Endometrial microvascular endothelial cells (primary cell): ENCODE results near the gene MMP25. TPM values are rescaled to one million over a fixed set of nuclear protein-coding genes. Genes with fewer than 3 reads are reported as not detected.
"Not testable (repeated sequence)": the region's sequence is repeated elsewhere in the genome, so short reads cannot be mapped to it uniquely, and the experiment has no call there.

Experiments used
- in situ Hi-C: cut with HindIII; loops from 2 replicates; pipeline ENCODE4 v1.10.0; 2017; ENCODE audit warnings: low sequenced_read_pairs, low pct_unique_long_range_greater_than_20kb; ENCODE audit errors: inconsistent ontology term
- total RNA-seq: library from RNA; depleted of rRNA; stranded (reverse); fragments of >200 nt; gene quantifications from one replicate; pipeline ENCODE4 v1.2.3, GENCODE V29; 2015; ENCODE audit errors: inconsistent ontology term

Gene MMP25
- total RNA-seq, 1 donor from 2014 or later = not detected

GRCh38 chr16:3065742-3066439 is 19.5 kb downstream of the MMP25 start:
- in situ Hi-C loops = no loop called here

DNA sequence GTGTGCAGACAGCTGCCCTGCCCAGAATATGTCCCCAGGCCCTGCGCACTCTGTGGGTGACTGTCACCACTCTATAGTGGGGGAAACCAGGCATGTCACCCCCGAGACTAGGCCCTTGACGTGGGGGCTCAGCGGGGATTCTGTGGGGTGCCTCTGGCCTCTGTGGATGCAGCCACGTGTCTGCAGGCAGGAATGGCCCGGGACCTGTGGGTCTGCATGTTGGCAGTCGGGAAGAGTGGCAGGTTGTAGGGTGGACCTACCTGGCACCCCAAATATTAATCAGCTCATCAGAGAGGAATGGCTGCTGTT is 20.0 kb downstream of the MMP25 start:
- in situ Hi-C loops = no loop called here

DNA sequence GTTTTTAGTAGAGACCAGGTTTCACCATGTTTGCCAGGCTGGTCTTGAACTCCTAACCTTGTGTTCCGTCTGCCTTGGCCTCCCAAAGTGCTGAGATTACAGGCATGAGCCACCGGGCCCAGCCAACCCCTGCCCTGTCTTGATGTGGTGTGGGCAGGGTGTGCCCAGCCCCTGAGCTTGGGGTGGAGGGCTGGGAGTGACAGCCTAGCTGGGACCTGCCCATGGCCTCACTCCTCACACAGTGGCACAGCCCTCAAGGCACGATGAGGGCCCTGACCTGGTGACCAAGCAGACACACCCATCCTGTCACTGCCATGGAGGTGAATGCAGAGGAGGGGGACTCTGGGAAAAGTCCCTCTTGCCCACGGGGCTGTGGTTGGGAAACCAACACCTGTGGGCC is 22.1 kb downstream of the MMP25 start:
- in situ Hi-C loops = no loop called here

GRCh38 chr16:3069146-3069545 is 22.8 kb downstream of the MMP25 start:
- in situ Hi-C loops = not testable (repeated sequence)

GRCh38 chr16:3070608-3071111 is 24.3 kb downstream of the MMP25 start:
- in situ Hi-C loops = no loop called here

DNA sequence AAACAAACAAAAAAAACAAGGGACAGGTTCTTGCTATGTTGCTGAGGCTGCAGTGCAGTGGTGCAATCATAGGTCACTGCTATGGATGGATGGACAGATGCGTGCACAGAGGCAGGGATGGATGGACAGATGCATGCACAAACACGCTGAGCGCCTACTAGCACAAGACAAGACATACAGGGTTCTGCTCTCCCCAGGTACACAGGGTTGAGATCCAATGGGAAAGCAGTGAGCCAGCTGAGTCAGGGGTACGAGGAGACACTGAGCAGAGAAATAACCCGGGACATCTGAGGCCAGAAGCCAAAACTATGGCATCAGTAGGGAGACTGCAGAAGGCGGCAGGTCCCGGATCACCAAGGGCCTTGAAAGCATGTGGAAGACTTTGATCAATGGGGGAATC is 25.3 kb downstream of the MMP25 start:
- in situ Hi-C loops = no loop called here

DNA sequence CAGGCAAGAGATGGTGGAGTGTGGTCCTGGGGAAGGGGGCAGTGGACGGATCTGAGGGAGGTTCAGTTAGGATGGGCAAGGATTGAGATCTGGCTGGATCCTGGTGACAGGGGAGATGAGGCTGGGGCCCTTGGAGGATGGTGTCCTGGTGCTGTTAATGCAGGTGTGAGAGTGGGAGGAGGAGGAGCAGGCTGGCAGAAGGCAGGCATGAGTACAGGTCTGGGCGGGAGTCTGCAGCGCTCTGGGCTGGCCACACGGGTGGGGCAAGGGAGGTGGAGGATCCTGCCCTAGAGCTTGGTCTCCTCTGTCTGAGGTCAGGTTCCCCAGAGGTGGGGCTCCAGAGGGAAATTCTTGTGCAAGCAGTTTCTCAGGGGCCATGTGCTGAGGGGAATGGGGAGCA is 25.8 kb downstream of the MMP25 start:
- in situ Hi-C loops = not testable (repeated sequence)

DNA sequence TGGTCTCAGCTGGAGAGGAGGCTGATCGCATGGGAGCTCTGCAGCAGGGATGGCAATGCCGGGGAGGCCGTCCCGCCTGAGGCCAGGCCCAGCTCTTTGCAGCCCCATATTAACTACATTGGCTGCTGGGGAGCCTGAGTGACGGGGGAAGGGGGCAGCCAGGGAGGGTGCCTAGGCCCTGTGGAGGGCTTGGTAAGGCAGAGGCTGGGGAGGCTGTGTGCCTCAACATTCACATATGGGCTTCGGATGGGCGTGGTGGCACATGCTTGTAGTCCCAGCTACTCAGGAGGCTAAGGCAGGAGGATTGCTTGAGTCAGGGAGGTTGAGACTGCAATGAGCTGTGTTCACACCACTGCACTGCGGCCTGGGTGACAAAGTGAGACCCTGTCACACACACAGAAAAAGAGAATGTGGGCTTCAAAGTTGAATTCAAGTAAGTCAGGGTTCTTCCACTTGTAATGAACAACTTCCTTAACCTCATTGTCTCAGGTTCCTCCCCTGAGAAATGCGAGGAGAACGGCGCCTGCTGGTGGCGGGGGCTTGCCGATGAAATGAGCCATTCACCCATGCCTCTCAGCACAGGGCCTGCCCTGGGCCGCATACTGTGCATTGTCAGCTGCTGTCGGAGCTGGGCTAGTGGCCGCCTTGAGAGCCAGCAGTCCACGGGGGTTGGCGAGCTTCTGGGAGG is 26.4 kb downstream of the MMP25 start:
- in situ Hi-C loops = not testable (repeated sequence)

GRCh38 chr16:3073448-3073847 is 27.1 kb downstream of the MMP25 start:
- in situ Hi-C loops = no loop called here

- in situ Hi-C loops = no loop called here
Measured at GRCh38 chr16:3074860-3075522, 28.6 kb downstream of the MMP25 start.

DNA sequence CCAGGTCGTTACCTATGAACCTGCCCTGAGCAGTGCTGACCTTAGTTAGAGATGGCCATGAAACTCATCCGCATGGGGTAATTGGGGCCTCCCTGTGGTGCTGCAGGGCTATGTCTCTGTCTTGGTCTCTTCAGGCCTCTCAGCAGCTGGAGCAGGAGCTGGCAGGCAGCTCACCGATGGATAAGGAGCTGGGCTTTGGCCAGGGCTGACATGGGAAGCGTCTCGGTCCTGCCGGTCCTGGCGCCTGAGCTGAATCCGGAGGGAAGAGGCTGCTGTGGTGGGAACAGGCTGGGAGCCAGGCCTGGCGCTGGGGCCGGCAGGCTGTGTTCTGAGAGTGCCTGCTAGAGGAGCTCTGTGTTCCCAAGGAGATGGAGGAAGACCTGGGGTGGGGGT is 29.2 kb downstream of the MMP25 start:
- in situ Hi-C loops = no loop called here

GRCh38 chr16:3075946-3076345 is 29.6 kb downstream of the MMP25 start:
- in situ Hi-C loops = not testable (repeated sequence)

DNA sequence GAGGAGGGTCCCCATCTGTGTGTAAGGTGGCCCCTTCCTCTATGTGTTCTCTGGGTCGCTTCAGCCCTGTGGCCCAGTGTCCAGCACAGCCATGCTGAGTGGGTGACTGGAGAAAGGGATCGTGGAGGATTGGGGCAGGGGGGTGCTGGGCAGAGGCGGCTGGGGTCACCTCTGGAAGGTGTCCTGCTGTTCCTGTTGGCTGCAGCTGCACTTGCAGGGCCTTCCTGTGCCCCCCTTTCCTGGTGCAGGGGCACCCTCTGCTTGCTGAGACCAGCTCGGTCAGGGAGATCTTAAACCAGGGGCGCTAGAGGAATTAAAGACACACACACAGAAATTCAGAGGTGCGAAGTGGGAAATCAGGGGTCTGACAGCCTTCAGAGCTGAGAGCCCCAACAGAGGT is 30.2 kb downstream of the MMP25 start:
- in situ Hi-C loops = no loop called here

GRCh38 chr16:3080024-3080423 is 33.7 kb downstream of the MMP25 start:
- in situ Hi-C loops = no loop called here

DNA sequence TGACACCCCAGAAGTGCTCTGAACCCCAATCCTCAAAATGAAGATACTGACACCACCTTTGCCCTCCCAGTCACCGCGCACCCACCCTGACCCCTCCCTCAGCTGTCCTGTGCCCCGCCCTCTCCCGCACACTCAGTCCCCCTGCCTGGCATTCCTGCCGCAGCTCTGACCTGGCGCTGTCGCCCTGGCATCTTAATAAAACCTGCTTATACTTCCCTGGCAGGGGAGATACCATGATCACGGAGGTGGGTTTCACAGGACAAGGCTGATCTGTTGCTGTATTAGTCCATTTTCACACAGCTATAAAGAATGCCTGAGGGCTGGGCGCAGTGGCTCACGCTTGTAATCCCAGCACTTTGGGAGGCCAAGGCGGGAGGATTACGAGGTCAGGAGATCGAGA is 35.6 kb downstream of the MMP25 start:
- in situ Hi-C loops = not testable (repeated sequence)

DNA sequence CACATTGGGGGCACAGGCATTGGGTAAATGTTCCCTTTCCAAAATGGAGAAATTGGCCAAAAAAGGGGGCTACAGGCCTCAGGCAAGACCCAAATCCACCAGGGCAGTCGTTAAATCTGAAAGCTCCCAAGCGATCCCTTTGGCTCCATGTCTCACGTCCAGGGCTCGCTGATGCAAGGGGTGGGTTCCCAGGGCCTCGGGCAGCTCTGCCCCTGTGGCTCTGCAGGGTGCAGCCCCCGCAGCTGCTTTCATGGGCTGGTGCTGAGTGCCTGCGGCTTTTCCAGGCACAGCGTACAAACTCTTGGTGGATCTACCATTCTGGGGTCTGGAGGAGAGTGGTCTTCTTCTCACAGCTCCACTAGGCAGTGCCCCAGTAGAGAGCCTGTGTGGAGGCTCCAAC is 37.0 kb downstream of the MMP25 start:
- in situ Hi-C loops = not testable (repeated sequence)

DNA sequence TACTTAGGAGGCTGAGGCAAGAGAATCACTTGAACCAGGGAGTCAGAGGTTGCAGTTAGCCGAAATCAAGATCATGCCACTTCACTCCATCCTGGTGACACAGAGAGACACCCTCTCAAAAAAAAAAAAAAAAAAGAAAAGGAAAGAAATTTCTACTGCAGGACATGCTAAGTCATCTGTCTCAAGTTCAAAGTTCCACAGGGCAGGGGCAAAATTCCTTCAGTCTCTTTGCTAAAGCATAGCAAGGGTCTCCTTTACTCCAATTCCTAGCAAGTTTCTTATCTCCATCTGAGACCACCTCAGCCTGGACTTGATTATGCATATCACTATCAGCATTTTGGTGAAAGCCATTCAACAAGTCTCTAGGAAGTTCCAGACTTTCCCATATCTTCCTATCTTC is 38.1 kb downstream of the MMP25 start:
- in situ Hi-C loops = no loop called here

GRCh38 chr16:3084969-3085670 is 38.8 kb downstream of the MMP25 start:
- in situ Hi-C loops = no loop called here

GRCh38 chr16:3085868-3086595 is 39.7 kb downstream of the MMP25 start:
- in situ Hi-C loops = no loop called here
